HepG2 (cell line): ENCODE data around the gene ANO6.

ENCODE experiments used
- CEBPB ChIP-seq: IDR thresholded peaks from 2 replicates; pipeline ENCODE4 v1.6.1; 2011; ENCODE audit warnings: low read depth, low read length, improper control_type of control experiment, borderline replicate concordance
- MED1 ChIP-seq: sonication (generic); formaldehyde crosslinking; IDR thresholded peaks from 2 replicates; pipeline ENCODE4 v1.4.0; 2020; ENCODE audit warnings: missing genetic modification reagents
- NKX3-1 ChIP-seq: sonication (generic); formaldehyde crosslinking; IDR thresholded peaks from 2 replicates; pipeline ENCODE4 v1.5.0; 2020; ENCODE audit warnings: missing genetic modification reagents
- PREB ChIP-seq: sonication (generic); formaldehyde crosslinking; IDR thresholded peaks from 2 replicates; pipeline ENCODE4 v1.4.0; 2020; ENCODE audit warnings: missing genetic modification reagents
- RELA ChIP-seq: sonication (generic); formaldehyde crosslinking; IDR thresholded peaks from 2 replicates; pipeline ENCODE4 v1.4.0; 2020; ENCODE audit warnings: missing genetic modification reagents
- SP1 ChIP-seq, 2 experiments: fragments of 450-650 bp in 1 of 2; sonication (generic) in 1 of 2; formaldehyde crosslinking in 1 of 2; IDR thresholded peaks; 2 replicates each; pipeline versions ENCODE4 v1.4.0 to v1.6.1; 2016 to 2020; ENCODE audit warnings: missing genetic modification reagents in 1 of 2
- YY1 ChIP-seq: IDR thresholded peaks from 2 replicates; pipeline ENCODE4 v1.6.1; 2011; ENCODE audit warnings: low read length, low read depth, moderate library complexity, mild to moderate bottlenecking; ENCODE audit not compliant: insufficient read depth, insufficient replicate concordance
- ZNF512 ChIP-seq: sonication (generic); formaldehyde crosslinking; IDR thresholded peaks from 2 replicates; pipeline ENCODE4 v1.4.0; 2020; ENCODE audit warnings: mild to moderate bottlenecking, missing genetic modification reagents
- TF ChIP-seq, protein P1 (sequence below): conservative IDR thresholded peaks from 2 replicates; pipeline ENCODE4 v1.6.1; 2018; ENCODE audit warnings: missing genetic modification reagents
- TF ChIP-seq, protein P2 (sequence below): sonication (generic); formaldehyde crosslinking; IDR thresholded peaks from 2 replicates; pipeline ENCODE4 v1.4.0; 2020; ENCODE audit warnings: missing genetic modification reagents
- TF ChIP-seq, protein P3 (sequence below): IDR thresholded peaks from 2 replicates; pipeline ENCODE4 v1.6.1; 2012; ENCODE audit warnings: inconsistent platforms
- TF ChIP-seq, protein P4 (sequence below): sonication (generic); formaldehyde crosslinking; IDR thresholded peaks from 2 replicates; pipeline ENCODE4 v1.4.0; 2020; ENCODE audit warnings: missing genetic modification reagents, mild to moderate bottlenecking, borderline replicate concordance

GRCh38 chr12:45415393-45415817 lies 199.5 kb downstream of the ANO6 start:
- TF ChIP-seq SP1 (IDR thresholded peaks at IDR 0.05) (no peak), SP1 (CRISPR knock-in tag; IDR thresholded peaks at IDR 0.05) (no peak), NKX3-1 (no peak), PREB (CRISPR knock-in tag) (no peak), MED1 (CRISPR knock-in tag) (no peak), YY1 (no peak), CEBPB (no peak), ZNF512 (CRISPR knock-in tag) (no peak), RELA (CRISPR knock-in tag) (no peak)
- TF ChIP-seq, protein P1, sequence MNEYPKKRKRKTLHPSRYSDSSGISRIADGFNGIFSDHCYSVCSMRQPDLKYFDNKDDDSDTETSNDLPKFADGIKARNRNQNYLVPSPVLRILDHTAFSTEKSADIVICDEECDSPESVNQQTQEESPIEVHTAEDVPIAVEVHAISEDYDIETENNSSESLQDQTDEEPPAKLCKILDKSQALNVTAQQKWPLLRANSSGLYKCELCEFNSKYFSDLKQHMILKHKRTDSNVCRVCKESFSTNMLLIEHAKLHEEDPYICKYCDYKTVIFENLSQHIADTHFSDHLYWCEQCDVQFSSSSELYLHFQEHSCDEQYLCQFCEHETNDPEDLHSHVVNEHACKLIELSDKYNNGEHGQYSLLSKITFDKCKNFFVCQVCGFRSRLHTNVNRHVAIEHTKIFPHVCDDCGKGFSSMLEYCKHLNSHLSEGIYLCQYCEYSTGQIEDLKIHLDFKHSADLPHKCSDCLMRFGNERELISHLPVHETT (CRISPR knock-in tag): no peak
- TF ChIP-seq, protein P2, sequence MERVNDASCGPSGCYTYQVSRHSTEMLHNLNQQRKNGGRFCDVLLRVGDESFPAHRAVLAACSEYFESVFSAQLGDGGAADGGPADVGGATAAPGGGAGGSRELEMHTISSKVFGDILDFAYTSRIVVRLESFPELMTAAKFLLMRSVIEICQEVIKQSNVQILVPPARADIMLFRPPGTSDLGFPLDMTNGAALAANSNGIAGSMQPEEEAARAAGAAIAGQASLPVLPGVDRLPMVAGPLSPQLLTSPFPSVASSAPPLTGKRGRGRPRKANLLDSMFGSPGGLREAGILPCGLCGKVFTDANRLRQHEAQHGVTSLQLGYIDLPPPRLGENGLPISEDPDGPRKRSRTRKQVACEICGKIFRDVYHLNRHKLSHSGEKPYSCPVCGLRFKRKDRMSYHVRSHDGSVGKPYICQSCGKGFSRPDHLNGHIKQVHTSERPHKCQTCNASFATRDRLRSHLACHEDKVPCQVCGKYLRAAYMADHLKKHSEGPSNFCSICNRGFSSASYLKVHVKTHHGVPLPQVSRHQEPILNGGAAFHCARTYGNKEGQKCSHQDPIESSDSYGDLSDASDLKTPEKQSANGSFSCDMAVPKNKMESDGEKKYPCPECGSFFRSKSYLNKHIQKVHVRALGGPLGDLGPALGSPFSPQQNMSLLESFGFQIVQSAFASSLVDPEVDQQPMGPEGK (CRISPR knock-in tag): no peak
- TF ChIP-seq, protein P3, sequence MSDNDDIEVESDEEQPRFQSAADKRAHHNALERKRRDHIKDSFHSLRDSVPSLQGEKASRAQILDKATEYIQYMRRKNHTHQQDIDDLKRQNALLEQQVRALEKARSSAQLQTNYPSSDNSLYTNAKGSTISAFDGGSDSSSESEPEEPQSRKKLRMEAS: no peak
- TF ChIP-seq, protein P4, sequence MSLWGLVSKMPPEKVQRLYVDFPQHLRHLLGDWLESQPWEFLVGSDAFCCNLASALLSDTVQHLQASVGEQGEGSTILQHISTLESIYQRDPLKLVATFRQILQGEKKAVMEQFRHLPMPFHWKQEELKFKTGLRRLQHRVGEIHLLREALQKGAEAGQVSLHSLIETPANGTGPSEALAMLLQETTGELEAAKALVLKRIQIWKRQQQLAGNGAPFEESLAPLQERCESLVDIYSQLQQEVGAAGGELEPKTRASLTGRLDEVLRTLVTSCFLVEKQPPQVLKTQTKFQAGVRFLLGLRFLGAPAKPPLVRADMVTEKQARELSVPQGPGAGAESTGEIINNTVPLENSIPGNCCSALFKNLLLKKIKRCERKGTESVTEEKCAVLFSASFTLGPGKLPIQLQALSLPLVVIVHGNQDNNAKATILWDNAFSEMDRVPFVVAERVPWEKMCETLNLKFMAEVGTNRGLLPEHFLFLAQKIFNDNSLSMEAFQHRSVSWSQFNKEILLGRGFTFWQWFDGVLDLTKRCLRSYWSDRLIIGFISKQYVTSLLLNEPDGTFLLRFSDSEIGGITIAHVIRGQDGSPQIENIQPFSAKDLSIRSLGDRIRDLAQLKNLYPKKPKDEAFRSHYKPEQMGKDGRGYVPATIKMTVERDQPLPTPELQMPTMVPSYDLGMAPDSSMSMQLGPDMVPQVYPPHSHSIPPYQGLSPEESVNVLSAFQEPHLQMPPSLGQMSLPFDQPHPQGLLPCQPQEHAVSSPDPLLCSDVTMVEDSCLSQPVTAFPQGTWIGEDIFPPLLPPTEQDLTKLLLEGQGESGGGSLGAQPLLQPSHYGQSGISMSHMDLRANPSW (CRISPR knock-in tag): no peak
